Stimulated activated CD4-positive, alpha-beta T cell treated with anti-CD3 and anti-CD28 coated beads, Interleukin-2, amount 100 ng/mL, for 4 hours (primary cell): ENCODE measurements around the gene GRPEL2.
A peak's percentile ranks its signal among the peaks of the same experiment; 100 is the strongest.

Source experiments
- DNase-seq: peaks from one replicate; pipeline ENCODE4 v3.0.0-alpha.2; 2020; ENCODE audit warnings: low read depth

Gene GRPEL2

GRCh38 chr5:149345147-149345891 lies at the start of gene GRPEL2:
TSS of gene GRPEL2 (plus strand) at chr5:149345499. CDS start at chr5:149345540, 41 bp downstream.
- DNase-seq, result peak; percentile 86

- no peak for DNase-seq
These were observed 47.8 kb upstream of the GRPEL2 start for GRCh38 chr5:149297340-149298025.

GRCh38 chr5:149298163-149298562 lies 47.1 kb upstream of the GRPEL2 start:
- DNase-seq, result no peak

- no peak for DNase-seq
These were observed 46.4 kb upstream of the GRPEL2 start for GRCh38 chr5:149298842-149299404.

- DNase-seq, result no peak
These were observed 45.7 kb upstream of the GRPEL2 start for GRCh38 chr5:149299451-149300054.

GRCh38 chr5:149300441-149300840 lies 44.9 kb upstream of the GRPEL2 start:
- no peak for DNase-seq

- no peak for DNase-seq
These were observed 44.1 kb upstream of the GRPEL2 start for GRCh38 chr5:149301049-149301743.

GRCh38 chr5:149301744-149302380 lies 43.4 kb upstream of the GRPEL2 start:
- no peak for DNase-seq

GRCh38 chr5:149302641-149303040 lies 42.7 kb upstream of the GRPEL2 start:
- DNase-seq, result no peak

GRCh38 chr5:149303210-149303609 lies 42.1 kb upstream of the GRPEL2 start:
- no peak for DNase-seq

- no peak for DNase-seq
These were observed 40.9 kb upstream of the GRPEL2 start for GRCh38 chr5:149304195-149305078.

GRCh38 chr5:149309354-149309753 lies 35.9 kb upstream of the GRPEL2 start:
- DNase-seq, result no peak

GRCh38 chr5:149310488-149310887 lies 34.8 kb upstream of the GRPEL2 start:
- no peak for DNase-seq

- DNase-seq, result no peak
These were observed 34.2 kb upstream of the GRPEL2 start for GRCh38 chr5:149310947-149311658.

GRCh38 chr5:149313151-149313841 lies 32.0 kb upstream of the GRPEL2 start:
- DNase-seq, result no peak

- DNase-seq, result no peak
These were observed 30.7 kb upstream of the GRPEL2 start for GRCh38 chr5:149314571-149315111.

GRCh38 chr5:149315753-149316152 lies 29.5 kb upstream of the GRPEL2 start:
- no peak for DNase-seq

- peak; percentile 3 for DNase-seq
These were observed 27.8 kb upstream of the GRPEL2 start for GRCh38 chr5:149317281-149318048.
